HG02798 (cell line): ENCODE data around the gene NGB.
"Not testable (repeated sequence)": the region's sequence is repeated elsewhere in the genome, so short reads cannot be mapped to it uniquely, and the experiment has no call there.

Experiments
- ATAC-seq: cut with Tn5 transposase; IDR thresholded peaks from one replicate; pipeline ENCODE4 v1.9.1; 2021; ENCODE audit warnings: mild to moderate bottlenecking; ENCODE audit not compliant: unreplicated experiment, poor library complexity

The NGB gene

GRCh38 chr14:77271113-77271710 is at the start of gene NGB:
TSS of gene NGB (minus strand) at chr14:77271206. CDS start at chr14:77270937, 269 bp downstream.
- no peak for ATAC-seq

- peak; percentile 73 for ATAC-seq
Observed at GRCh38 chr14:77320238-77320935, 49.4 kb upstream of the NGB start, which contains the start of gene POMT2. TSS of gene POMT2 (minus strand) at chr14:77320883. CDS start at chr14:77320681, 202 bp downstream.

DNA sequence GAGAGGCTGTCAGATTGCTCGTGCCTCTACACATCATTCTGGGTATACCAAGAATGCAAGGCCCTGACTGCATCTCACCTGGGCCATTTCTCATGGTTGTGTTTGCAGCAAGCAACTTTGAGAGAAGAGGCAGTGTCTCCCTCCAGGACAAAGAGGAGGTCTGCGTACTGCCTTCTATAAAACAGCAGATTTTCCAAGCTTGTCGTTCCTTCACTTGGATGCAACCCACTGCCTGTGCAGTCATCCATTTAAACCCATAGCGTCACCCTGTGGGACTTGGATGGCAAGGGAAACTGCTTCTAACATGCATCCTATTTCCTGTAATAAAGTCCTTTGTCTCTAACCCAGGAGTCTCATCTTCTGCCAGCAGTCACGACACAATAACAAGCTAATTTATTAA is 48.4 kb upstream of the NGB start:
- no peak for ATAC-seq

DNA sequence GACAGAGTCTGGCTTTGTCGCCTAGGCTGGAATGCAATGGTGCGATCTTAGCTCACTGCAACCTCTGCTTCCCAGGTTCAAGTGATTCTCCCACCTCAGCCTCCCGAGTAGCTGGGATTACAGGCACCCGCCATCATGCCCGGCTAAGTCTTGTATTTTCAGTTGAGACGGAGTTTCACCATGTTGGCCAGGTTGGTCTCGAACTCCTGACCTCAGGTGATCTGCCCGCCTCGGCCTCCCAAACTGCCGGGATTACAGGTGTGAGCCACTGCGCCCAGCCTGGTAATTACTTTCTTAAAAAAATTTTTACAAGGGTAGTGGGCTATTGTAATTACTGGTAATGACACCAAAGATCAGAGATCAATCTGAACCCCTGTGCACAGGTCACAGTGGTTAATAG is 47.8 kb upstream of the NGB start:
- not testable (repeated sequence) for ATAC-seq

DNA sequence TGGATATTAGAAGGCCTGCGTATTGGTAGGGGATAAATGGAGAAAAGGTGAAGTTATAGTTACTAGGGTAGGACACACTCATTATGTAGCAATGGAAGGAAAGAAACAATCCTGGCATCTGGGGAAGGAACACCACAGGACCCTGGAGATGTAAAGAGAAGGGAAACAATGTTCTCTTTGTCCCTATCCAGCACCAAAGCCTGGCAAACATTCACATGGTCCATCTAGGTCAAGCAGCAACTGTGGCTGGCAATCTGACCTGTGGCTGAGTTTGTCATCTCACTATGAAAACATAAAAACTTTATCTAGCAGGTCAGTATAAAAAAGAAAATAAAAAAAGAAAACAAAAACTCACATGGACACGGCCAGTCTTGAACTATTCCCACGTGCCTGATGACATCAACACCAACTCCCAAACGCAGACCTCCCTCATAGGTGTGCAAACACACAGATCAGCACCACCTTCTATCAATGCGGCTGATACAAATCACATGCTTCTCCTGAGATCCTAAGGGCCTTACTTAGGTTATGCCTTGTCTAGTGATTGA is 47.1 kb upstream of the NGB start:
- no peak for ATAC-seq

- no peak for ATAC-seq
Observed at GRCh38 chr14:77316872-77317301, 45.9 kb upstream of the NGB start.

GRCh38 chr14:77316195-77316505 is 45.1 kb upstream of the NGB start:
- ATAC-seq: no peak

DNA sequence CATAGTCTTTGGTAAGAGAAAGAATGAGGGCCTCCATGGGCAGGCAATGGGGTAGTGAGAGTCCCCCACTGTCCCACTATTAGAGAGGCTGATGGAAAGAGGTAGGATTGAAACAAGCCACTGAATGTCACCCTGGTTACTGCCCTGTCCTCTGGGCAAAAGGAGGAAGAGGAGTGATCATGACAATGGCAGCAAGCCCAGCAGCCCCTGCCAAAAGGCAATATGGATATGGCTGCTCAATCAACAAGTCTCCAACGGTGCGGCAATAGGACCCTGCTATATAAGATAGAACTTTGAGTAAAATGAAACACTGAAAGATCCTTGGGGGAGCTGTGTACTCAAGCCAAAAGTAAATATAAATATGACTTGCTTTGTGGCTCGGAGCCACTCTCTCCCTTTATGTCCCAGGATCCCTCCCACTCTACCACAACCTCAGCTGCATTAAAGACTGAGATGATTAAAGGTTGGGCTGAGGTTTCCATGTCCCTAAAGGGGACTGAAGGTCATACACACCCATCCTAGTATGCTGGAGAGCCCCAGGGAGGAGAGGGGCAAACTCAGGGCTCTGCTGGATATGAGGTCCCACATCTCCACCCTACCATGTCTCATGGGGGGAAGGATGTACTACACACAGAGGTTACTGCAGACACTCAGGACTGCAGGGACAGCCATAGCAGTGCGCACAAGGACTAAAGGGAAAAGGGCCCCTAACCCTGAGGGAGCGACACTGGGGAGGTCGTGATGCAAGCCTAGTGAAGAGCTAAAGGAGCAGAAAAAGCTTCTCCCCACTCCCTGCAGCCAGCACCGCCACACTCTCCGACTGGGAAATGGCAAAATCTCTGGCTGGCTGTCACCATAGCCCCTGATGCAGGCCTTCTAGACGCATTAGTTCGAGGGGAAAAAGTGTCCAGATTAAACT is 43.8 kb upstream of the NGB start:
- no peak for ATAC-seq

- no peak for ATAC-seq
Observed at GRCh38 chr14:77314043-77314442, 43.0 kb upstream of the NGB start.

DNA sequence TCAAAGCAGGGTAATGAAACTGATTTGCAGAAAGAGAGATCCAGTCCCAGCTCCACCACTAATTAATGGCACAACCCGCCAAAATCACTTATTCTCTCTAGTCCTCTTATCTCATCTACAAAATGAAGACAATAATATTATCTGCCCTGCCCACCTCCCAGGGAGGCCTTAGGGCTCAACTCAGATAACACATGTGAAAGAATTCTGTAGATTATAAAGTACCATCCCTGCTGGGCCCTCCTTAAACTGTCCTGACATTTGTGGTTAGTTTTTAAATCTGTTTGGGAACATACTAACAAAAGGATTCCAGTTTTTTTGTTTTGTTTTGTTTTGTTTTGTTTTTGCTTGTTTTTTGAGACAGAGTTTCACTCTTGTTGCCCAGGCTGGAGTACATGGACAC is 42.4 kb upstream of the NGB start:
- ATAC-seq: no peak

GRCh38 chr14:77311217-77311616 is 40.2 kb upstream of the NGB start:
- no peak for ATAC-seq

DNA sequence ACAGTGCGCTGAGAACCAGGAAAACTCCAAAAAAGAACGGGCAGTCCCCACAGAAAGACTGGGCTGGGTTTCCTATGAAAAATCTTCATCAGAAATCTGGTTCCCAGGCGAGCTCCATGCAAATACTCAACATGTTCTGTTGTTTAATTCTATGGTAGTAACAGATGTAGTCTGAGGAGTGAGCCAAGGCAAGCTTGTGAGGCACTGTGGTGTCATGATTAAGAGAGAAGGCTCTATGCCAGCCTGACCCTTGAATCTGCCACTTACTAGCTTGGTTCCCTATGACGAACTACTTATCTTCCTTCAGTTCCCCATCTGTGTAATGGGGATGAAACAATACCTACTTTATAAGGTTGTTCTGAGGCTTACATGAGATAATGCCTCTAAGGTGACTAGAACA is 39.0 kb upstream of the NGB start:
- no peak for ATAC-seq

- ATAC-seq: no peak
Observed at GRCh38 chr14:77309131-77309530, 38.1 kb upstream of the NGB start.

GRCh38 chr14:77306851-77307496 is 36.0 kb upstream of the NGB start:
- no peak for ATAC-seq

GRCh38 chr14:77306416-77306815 is 35.4 kb upstream of the NGB start:
- no peak for ATAC-seq

GRCh38 chr14:77305696-77306095 is 34.7 kb upstream of the NGB start:
- ATAC-seq: no peak

- no peak for ATAC-seq
Observed at GRCh38 chr14:77303417-77304156, 32.6 kb upstream of the NGB start.

DNA sequence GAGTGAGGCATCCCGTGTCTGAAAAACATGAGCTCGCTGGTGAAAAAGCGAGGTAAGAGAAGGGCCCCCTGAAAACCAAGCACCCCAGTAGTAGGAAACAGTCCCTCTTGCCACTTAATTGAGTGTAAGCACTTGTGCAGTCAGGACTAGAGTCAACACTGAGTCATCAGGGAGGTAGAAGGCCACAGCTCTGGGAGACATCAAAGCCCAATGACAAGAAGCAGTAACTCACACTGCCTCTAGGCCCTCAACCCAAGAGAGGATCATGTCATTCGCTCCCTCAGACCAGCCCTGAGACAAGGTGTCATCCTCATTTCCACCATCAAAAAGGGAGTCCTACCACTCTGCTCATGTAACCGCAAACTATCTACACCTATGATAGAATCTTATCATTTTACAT is 31.9 kb upstream of the NGB start:
- ATAC-seq: peak; percentile 43

DNA sequence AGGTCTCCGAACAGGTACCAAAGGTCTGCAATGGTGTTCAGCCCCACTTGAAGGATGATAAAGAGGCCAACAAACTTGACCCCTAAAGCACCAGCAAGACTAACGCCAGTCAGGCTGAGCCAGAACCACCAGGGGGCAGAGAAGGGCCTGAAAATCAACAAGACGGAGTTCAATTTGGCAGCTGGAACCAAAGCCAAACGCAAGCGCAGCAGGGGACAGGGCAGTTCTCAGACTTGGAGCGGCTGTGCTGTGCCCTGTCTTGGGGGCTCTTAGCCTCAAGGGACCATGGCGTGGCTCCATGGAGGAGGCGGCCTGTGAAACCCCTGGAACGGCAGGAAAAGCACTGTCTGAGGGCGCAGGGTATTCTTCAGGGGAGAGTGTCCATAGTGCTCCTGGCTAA is 30.1 kb upstream of the NGB start:
- peak; percentile 33 for ATAC-seq

DNA sequence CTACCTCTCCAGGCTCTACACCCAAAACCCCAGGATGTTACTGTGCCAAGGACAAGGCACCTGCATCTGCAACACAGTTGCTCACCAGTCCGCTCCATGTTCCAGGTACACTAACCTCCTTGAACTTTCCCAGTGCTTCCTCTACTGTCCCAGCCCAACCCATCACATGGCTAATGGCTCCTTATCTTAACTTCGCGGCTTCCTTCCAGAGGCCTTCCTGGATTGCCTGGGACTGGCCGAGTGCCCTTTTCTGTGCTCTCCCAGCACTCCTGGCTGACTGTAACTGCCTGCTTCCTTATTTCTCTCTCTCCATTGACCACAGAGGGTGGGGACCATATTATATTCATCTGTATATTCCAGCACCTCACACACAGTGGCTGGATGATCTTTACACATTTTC is 28.8 kb upstream of the NGB start:
- ATAC-seq: no peak
